CD14-positive monocyte (primary cell): Measurements from ENCODE around the gene TMEM272. TPM values are rescaled to one million over a fixed set of nuclear protein-coding genes. Genes with fewer than 3 reads are reported as not detected.

Experiments
- DNase-seq, 3 donors: peaks; one replicate each; pipeline ENCODE4 v3.0.0-alpha.2; 2011 to 2022
- H2AFZ ChIP-seq: 2 replicates; pipeline ENCODE4 v1.6.0; 2012; ENCODE audit warnings: mild to moderate bottlenecking, low read depth, low read length, inconsistent platforms; ENCODE audit not compliant: insufficient read depth, poor library complexity, severe bottlenecking
- H3K27ac ChIP-seq, 2 donors: 1 replicate in 1 of 2; 2 replicates in 1 of 2; pipeline ENCODE4 v1.5.1; 2012 to 2013; ENCODE audit warnings: low read length in 2 of 2, control low read depth in 1 of 2, inconsistent platforms in 1 of 2, low read depth in 1 of 2, mild to moderate bottlenecking in 1 of 2
- H3K27me3 ChIP-seq, 2 donors: one replicate each; pipeline versions ENCODE4 v1.6.0 to v1.6.1; 2011 to 2013; ENCODE audit warnings: low read length in 2 of 2; ENCODE audit not compliant: control insufficient read depth in 2 of 2, insufficient read depth in 2 of 2
- H3K36me3 ChIP-seq, 2 donors: replicated peaks in 1 of 2; 1 replicate in 1 of 2; 2 replicates in 1 of 2; pipeline versions ENCODE4 v1.5.1 to v1.6.1; 2012 to 2013; ENCODE audit warnings: low read length in 2 of 2, control low read depth in 1 of 2, inconsistent platforms in 1 of 2, mild to moderate bottlenecking in 1 of 2; ENCODE audit not compliant: insufficient read depth in 2 of 2, control insufficient read depth in 1 of 2
- H3K4me1 ChIP-seq, 2 donors: 1 replicate in 1 of 2; 2 replicates in 1 of 2; pipeline versions ENCODE4 v1.5.1 to v1.6.1; 2012 to 2013; ENCODE audit warnings: low read length in 2 of 2, control low read depth in 1 of 2, inconsistent platforms in 1 of 2, mild to moderate bottlenecking in 1 of 2, moderate library complexity in 1 of 2; ENCODE audit not compliant: insufficient read depth in 2 of 2, control insufficient read depth in 1 of 2
- H3K4me2 ChIP-seq: replicated peaks from 2 replicates; pipeline ENCODE3; 2012; ENCODE audit warnings: low read length, moderate library complexity, mild to moderate bottlenecking; ENCODE audit not compliant: poor library complexity, severe bottlenecking; ENCODE audit errors: extremely low read depth
- H3K4me3 ChIP-seq, 3 experiments: fragments of 200-600 bp in 1 of 3; sonication (generic) in 1 of 3; replicated peaks in 1 of 3; 1 replicate in 2 of 3; 2 replicates in 1 of 3; pipeline ENCODE4 v1.5.1; 2011 to 2013; ENCODE audit warnings: low read length in 3 of 3, mild to moderate bottlenecking in 3 of 3, control low read depth in 2 of 3, low read depth in 2 of 3, inconsistent platforms in 1 of 3, moderate library complexity in 1 of 3
- H3K79me2 ChIP-seq: 2 replicates; pipeline ENCODE4 v1.6.0; 2012; ENCODE audit warnings: mild to moderate bottlenecking, control low read depth, inconsistent platforms, low read length, moderate library complexity; ENCODE audit not compliant: insufficient read depth
- H3K9ac ChIP-seq: 2 replicates; pipeline ENCODE4 v1.6.0; 2017; ENCODE audit warnings: low read length, mild to moderate bottlenecking; ENCODE audit not compliant: insufficient read depth, poor library complexity, severe bottlenecking
- H3K9me3 ChIP-seq, 2 donors: replicated peaks in 1 of 2; 1 replicate in 1 of 2; 2 replicates in 1 of 2; pipeline versions ENCODE4 v1.5.1 to v1.6.1; 2012 to 2013; ENCODE audit warnings: low read length in 2 of 2, control low read depth in 1 of 2; ENCODE audit not compliant: control insufficient read depth in 1 of 2, insufficient read depth in 1 of 2
- H4K20me1 ChIP-seq: 2 replicates; pipeline ENCODE4 v1.6.0; 2012; ENCODE audit warnings: mild to moderate bottlenecking, low read length, control low read depth, moderate library complexity; ENCODE audit not compliant: insufficient read depth
- H3K27ac Mint-ChIP-seq, 7 donors: one replicate each; pipeline ENCODE4 v1.8.0; 2020; ENCODE audit warnings: mild to moderate bottlenecking in 7 of 7, mixed read lengths in 7 of 7, moderate library complexity in 6 of 7, inconsistent platforms in 2 of 7
- H3K27me3 Mint-ChIP-seq, 3 donors: one replicate each; pipeline ENCODE4 v1.8.0; 2021 to 2022; ENCODE audit warnings: low read depth in 3 of 3, mild to moderate bottlenecking in 3 of 3, mixed read lengths in 3 of 3, moderate library complexity in 3 of 3, inconsistent platforms in 1 of 3
- H3K36me3 Mint-ChIP-seq, 2 donors: one replicate each; pipeline ENCODE4 v1.8.0; 2020; ENCODE audit warnings: mixed read lengths in 2 of 2, inconsistent platforms in 1 of 2, mild to moderate bottlenecking in 1 of 2
- H3K4me1 Mint-ChIP-seq: one replicate; pipeline ENCODE4 v1.8.0; 2020; ENCODE audit warnings: mild to moderate bottlenecking, mixed read lengths
- H3K4me3 Mint-ChIP-seq, 2 donors: one replicate each; pipeline ENCODE4 v1.8.0; 2020; ENCODE audit warnings: mild to moderate bottlenecking in 2 of 2, mixed read lengths in 2 of 2, moderate library complexity in 1 of 2
- H3K9me3 Mint-ChIP-seq, 7 donors: one replicate each; pipeline ENCODE4 v1.8.0; 2020 to 2022; ENCODE audit warnings: mixed read lengths in 7 of 7, mild to moderate bottlenecking in 6 of 7, moderate library complexity in 6 of 7, inconsistent platforms in 2 of 7
- WGBS: methylation state at CpG from one replicate; pipeline ENCODE4 v1.1.5; 2013; ENCODE audit warnings: missing lambda C conversion rate; ENCODE audit not compliant: insufficient coverage; 5-methylcytosine and 5-hydroxymethylcytosine counted together
- intact Hi-C, 2 donors: fragments of 100-400 bp; cut with micrococcal nuclease; formaldehyde crosslinking; loops; one replicate each; pipeline versions ENCODE4 v1.15.0 to v1.15.1; 2023
- polyA plus RNA-seq, 3 donors: library from polyadenylated mRNA; depleted of rRNA in 1 of 3; unstranded in 2 of 3; stranded (reverse) in 1 of 3; fragments of 300-500 nt in 2 of 3; fragments of >200 nt in 1 of 3; fragmentation: Illumina TruSeq in 2 of 3; gene quantifications; 1 replicate in 2 of 3; 2 replicates in 1 of 3; pipeline ENCODE4 v1.2.3, GENCODE V29; 2012 to 2021
- TF ChIP-seq, protein P1 (sequence below): fragments of 200-600 bp; IDR thresholded peaks from one replicate; pipeline ENCODE4 v1.8.0; 2022; ENCODE audit warnings: antibody characterized with exemption, mild to moderate bottlenecking

TMEM272 gene
- polyA plus RNA-seq, 3 donors: 0.07 TPM; not detected in 2

DNA sequence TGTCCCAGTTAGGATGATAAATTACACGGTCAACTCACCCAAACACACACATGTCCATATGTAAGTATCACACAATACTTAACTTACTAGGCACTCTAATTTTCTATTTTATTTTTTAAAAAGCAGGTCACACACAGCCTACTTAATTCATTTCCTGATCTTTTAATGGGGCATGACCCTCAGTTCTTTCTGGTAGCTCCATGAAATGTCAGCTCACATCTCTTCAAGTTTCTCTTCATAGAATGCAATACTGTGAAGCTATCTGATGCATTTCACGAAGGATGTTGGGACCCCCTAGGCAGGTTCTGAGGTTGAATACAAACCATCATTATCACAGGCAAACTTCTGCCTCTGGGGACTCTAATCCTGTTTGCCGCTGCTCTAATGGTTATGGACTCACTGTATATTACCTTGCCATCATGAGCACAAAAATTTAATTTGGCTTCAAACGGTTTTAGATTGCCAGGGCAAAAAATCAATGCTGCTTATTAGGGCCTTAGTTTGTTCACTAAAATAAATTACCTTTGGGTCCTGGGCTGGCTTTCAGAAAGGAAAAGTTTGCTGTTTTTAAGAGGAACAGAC, 24.9 kb downstream of the TMEM272 start:
- Mint-ChIP-seq H3K27ac (peak overlapping the region in 1 of 7 donors; percentile 87), H3K4me3 (no peak overlapping the region), H3K9me3 (no peaks in the 10 kb centered on the region), H3K4me1 (peaks cover 89% of the 10 kb centered on the region), H3K27me3 (peaks cover 0 to 3% (median 2%) of the 10 kb centered on the region in 3 donors), H3K36me3 (no peaks in the 10 kb centered on the region)
- Histone ChIP-seq H3K4me1 (peaks cover 72 to 85% of the 10 kb centered on the region in 2 donors), H3K79me2 (no peaks in the 10 kb centered on the region), H3K4me2 (no peak overlapping the region), H2AFZ (no peak overlapping the region), H3K9ac (no peak overlapping the region), H3K36me3 (no peaks in the 10 kb centered on the region), H3K27ac (peak overlapping the region in 1 of 2 donors; percentile 83), H3K27me3 (no peaks in the 10 kb centered on the region), H3K4me3 (no peak overlapping the region), H3K9me3 (no peaks in the 10 kb centered on the region), H4K20me1 (no peaks in the 10 kb centered on the region)
- TF ChIP-seq, protein P1, sequence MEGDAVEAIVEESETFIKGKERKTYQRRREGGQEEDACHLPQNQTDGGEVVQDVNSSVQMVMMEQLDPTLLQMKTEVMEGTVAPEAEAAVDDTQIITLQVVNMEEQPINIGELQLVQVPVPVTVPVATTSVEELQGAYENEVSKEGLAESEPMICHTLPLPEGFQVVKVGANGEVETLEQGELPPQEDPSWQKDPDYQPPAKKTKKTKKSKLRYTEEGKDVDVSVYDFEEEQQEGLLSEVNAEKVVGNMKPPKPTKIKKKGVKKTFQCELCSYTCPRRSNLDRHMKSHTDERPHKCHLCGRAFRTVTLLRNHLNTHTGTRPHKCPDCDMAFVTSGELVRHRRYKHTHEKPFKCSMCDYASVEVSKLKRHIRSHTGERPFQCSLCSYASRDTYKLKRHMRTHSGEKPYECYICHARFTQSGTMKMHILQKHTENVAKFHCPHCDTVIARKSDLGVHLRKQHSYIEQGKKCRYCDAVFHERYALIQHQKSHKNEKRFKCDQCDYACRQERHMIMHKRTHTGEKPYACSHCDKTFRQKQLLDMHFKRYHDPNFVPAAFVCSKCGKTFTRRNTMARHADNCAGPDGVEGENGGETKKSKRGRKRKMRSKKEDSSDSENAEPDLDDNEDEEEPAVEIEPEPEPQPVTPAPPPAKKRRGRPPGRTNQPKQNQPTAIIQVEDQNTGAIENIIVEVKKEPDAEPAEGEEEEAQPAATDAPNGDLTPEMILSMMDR: no peak
- intact Hi-C loops: loop anchor here in 1 of 2 donors (10.0 kb wide), 1 partner anchor 195 kb away; the partner anchor contains the start of genes ALG11 and ATP7B
- WGBS: 100% methylated on average over 1 of the region's 4 CpGs
- DNase-seq: no peak

DNA sequence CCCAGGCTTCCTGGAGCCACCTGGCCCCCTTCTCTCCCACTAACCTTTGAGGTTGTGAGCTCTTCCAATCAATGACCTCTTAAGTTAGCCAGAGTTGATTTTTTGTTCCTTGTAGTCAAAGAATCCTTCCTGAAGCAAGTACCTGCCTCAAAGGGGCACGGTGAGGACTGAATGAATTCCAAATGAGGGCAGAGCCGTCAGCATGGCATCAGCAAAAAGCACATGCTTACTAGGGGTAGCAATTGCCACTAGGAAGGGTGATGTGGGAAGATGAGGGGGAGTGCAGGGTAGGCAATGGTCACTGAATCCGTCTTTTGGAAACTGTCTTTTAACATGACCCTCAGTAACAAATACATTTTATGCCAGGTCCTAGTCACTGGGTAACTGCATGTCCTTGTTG, 25.4 kb downstream of the TMEM272 start:
- no peaks in the 10 kb centered on the region for H3K36me3 ChIP-seq
- TF ChIP-seq, protein P1: no peak
- 80% methylated on average over 2 of the region's 3 CpGs for WGBS
- H3K9me3 Mint-ChIP-seq: no peaks in the 10 kb centered on the region
- no peaks in the 10 kb centered on the region for H3K79me2 ChIP-seq
- H3K27me3 Mint-ChIP-seq: peaks cover 0 to 3% (median 2%) of the 10 kb centered on the region in 3 donors
- peak overlapping the region; percentile 36 to 76 for H3K27ac ChIP-seq
- H2AFZ ChIP-seq: peak overlapping the region; percentile 37
- H3K4me3 ChIP-seq: no peak overlapping the region
- H3K9me3 ChIP-seq: no peaks in the 10 kb centered on the region
- intact Hi-C loops: no loop called here
- no peak overlapping the region for H3K4me3 Mint-ChIP-seq
- peak overlapping the region in 6 of 7 donors; percentile 43 to 89 (median 74) for H3K27ac Mint-ChIP-seq
- no peak overlapping the region for H3K9ac ChIP-seq
- DNase-seq: no peak
- H3K27me3 ChIP-seq: no peaks in the 10 kb centered on the region
- no peaks in the 10 kb centered on the region for H3K36me3 Mint-ChIP-seq
- peaks cover 89% of the 10 kb centered on the region for H3K4me1 Mint-ChIP-seq
- no peak overlapping the region for H3K4me2 ChIP-seq
- peaks cover 72 to 85% of the 10 kb centered on the region in 2 donors for H3K4me1 ChIP-seq
- H4K20me1 ChIP-seq: no peaks in the 10 kb centered on the region
